NCI-H128 (cell line): ENCODE results near the gene ZNF821.
"Not testable (repeated sequence)": the region's sequence is repeated elsewhere in the genome, so short reads cannot be mapped to it uniquely, and the experiment has no call there.

ENCODE experiments used
- DNase-seq: peaks from one replicate; lab custom pipeline; 2025; ENCODE audit not compliant: unreplicated experiment; lab: John Stamatoyannopoulos, UW

Gene ZNF821

DNA sequence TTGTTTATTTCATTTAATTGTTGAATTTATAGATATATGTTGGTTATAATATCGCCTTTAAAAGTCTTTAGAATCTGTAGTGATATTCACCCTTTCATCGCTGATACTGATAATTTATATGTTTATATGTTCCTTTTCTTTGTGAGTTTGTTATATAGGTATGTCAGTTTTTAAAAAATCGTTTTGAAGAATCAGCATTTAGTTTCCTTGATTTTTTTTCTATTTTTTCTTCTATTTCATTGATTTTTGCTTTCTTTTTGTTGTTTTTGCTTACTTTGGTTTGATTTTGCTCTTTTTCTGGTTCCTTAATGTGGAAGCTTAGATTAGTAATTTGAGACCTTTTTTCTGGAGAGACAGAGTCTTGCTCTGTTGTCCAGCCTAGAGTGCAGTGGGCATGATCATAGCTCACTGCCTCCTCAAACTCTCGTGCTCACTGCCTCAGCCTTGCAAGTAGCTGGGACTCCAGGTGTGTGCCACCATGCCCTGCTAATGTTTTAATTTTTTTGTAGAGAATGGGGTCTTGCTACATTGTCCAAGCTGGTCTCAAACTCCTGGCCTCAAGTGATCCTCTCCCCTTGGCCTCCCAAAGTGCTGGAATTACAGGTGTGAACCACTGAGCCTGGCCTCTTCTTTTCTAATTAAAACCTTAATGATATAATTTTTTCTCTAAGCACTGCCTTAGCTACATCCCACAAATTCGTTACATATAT is 18.8 kb upstream of the ZNF821 start:
- no peak for DNase-seq

DNA sequence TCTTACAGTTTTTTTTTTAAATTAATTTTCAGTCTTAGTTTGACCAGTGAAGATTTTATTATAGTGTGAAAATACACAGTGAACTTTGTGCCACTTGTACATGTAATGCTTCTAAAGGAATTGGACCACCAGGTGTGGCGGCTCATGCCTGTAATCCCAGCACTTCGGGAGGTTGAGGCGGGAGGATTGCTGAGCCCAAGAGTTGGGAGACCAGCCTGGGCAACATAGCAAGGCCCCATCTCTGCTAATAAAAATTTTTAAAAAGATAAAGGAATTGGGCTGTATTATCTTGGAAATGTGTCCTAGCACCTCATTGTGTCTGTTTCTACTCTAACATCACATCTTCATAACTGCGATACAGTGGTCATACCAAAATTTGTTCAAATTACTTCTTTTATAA is 15.2 kb upstream of the ZNF821 start:
- no peak for DNase-seq

DNA sequence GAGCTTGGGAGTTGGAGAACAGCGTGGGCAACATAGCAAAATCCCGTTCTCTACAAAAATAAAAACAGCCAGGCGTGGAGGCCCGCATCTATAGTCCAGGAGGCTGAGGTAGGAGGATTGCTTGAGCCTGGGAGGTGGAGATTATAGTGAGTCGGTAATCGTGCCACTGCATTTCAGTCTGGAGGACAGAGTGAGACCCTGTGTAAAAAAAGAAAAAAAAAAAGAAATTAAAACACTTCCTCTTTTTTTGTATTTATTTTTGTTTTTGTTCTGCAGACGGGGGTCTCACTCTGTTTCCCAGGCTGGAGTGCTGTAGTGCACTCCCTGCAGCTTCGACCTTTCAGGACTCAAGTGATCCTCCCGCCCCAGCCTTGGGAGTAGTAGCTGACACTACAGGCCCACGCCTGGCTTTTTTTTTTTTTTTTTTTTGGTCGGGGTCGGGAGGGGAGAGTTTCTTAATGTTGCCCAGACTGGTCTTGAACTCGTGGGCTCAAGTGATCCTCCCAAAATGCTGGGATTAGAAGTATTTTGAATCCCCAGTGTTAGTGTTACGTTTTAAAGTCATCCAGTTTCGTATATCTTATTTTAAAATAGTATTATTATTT is 12.9 kb upstream of the ZNF821 start:
- DNase-seq, result no peak

DNA sequence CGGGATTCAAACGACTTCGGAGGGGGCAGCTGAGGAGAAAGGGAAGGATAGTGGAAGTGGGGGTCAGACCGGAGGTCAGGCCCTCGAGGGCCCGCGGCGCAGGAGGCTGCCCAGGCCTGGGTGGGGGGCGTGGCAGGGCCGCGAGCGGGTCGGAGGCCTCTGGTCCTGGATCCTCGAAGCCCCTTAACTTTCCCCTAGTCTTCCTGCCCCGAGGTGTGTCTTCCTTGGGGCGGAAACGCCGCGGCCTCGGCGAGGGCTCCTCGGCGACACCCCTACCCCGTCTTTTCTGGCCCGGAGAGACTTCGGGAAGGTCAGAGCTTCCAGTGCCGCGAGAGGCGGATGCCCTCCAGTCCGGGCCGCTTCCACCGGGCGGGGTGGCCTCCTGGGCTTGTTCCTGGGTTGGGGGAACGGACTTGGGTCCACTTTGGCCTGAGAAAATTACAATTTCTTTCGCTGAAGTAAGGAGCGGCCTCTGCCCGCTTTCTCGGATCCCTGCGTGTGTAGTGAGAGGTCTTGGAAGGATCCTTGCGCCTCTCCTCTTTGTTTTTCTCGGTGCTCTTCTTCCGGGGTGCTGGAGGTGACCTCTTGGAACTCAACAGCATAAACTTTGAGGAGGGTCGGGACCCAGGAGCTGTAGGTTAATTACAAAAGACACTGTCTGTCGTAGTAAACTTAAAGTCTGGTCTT is 11.8 kb upstream of the ZNF821 start:
- DNase-seq, result no peak

DNA sequence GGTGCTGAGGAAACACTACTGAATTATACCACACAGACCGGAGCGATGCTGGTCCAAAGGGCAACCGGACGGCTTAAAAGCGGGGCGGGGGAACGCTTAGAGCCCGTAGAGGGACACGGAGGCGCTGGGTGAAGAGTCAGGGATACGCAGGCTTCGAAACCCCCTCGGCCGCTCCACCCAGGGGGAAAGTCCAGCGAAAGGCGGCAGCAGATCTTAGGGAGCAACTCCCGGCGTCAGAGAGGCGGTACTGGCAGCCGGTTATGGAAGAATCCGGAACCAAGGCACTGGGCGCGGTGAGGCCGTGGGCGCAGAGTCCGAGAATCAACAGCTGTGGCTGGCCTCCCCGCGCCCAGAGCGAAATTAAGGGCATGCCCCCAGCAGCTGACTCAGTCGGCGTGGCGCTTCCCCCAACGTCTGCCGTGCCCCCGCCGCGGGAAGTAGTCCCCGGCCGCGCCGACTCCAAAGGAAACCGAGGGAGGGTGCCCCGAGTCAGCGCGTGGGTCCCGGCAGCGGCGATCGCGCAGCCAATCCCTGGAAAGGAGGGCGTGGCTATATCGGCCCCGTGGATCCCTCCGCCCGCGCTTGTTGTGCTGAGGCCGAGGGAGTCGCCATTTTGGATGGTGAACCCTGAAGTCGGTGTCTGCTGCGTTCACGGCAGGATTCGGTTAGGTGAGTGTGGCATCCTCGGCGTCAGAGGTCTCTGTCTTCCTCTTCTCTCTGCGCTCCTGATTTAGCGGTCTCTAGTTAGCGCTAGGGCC is 11.1 kb upstream of the ZNF821 start, which contains the start of gene IST1:
IST1 (plus strand) TSS at position 611 of the 758 bp plus-strand sequence. CDS start 20,110 bp downstream, outside the sequence.
- DNase-seq, result peak; percentile 94

DNA sequence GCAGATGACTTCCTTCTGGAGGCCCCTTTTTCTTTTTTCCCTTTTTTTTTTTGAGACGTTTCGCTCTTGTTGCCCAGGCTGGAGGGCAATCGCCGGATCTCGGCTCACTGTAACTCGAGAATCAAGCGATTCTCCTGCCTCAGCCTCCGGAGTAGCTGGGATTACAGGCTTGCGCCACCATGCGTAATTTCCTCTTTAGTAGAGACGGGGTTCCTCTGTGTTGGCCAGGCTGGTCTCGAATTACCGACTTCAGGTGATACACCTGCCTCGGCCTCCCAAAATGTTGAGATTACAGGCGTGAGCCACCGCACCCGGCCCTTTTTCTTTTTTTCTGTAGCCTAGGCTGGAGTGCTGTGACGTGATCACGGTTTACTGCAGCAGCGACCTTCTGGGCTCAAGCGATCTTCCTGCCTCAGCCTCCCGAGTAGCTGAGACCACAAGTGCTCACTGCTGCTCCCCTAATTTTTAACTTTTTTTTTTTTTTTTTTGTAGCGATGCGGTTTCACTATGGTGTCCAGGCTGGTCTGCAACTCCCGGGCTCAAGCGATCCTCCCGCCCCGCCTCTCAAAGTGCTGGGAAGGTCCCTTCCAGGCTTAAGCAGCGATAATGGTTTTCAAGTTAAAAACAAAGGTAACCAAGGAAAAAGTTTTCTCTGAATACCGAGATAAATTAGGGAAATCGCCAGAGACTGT is 10.4 kb upstream of the ZNF821 start:
- peak; percentile 6 for DNase-seq

DNA sequence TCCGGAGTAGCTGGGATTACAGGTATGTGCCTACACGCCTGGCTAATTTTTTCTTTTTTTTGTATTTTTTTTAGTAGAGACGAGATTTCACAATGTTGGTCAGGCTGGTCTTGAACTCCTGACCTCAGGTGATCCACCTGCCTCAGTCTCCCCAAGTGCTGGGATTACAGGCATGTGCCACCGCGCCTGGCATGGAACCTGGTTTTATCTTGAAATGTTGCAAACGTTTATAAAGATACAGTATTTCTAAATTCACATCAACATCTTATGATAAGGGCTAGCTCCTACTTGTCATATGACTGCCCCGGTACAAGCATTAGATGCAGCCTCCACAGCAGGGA is 9.9 kb upstream of the ZNF821 start:
- no peak for DNase-seq

DNA sequence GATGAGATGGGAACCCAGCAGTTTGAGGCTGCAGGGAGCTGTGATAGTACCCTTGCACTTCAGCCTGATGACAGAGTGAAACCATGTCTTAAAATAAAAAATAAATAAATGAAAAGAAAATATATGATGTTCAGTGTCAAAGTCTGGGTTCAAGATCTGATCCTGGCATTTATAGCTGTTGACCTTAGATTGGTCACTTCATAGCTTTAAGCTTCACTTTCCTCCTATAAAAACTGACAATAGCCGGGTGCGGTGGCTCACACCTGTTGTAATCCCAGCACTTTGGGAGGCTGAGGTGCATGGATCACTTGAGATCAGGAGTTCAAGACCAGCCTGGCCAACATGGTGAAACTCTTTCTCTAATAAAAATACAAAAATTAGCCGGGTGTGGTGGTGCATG is 5.2 kb upstream of the ZNF821 start:
- DNase-seq, result no peak

DNA sequence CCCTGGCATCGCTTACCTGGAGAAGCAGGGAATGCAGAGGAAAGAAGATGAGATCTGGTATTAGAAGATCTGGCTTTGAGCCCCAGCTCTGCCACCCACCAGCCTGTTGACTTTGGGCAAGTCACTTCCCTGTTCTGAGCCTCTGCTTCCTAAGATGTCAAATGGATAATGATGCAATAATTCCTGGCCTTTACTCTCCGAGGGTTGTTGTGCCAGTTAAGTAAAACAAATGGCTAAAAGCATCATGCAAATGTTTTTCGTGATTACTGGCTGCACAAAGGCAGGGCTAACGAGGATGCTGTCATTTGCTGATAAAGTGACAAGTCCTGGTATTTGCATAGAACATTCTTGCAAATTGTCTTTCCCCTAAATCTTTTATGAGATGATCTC is 1.3 kb upstream of the ZNF821 start:
- no peak for DNase-seq

DNA sequence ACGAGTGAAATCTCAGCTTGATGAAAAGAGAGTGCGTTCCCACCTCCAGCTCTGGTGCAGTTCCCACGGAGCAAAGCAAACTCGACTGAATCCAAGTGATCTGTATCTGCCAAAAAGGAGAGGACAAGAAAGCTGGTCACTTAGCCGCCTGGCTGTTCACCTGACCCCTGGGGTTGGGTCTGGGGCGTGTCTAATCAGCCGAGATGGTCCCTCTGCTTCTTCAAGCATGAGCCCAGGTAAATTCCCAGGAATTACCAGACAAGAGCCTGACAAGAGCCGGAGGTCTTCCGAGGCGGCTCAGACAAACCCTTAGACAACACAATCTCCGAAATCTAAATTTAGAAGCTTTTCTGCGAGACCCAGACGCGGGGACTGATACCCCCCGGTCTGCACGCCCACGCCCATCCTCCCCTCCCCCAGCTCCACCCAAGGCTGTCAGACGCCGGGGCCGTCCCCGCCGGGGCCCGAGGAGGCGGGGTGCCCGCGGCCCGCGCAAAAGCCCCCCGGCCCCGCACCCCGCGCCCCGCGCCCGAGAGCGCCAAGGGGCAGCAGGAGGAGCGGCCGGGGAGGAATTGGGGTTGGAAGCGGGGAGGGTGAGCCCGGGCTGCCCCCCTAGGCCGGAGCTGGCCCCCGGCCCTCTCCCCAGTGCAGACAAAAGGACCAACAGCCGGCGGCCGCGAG is 674 bp downstream of the ZNF821 start:
- DNase-seq, result no peak

DNA sequence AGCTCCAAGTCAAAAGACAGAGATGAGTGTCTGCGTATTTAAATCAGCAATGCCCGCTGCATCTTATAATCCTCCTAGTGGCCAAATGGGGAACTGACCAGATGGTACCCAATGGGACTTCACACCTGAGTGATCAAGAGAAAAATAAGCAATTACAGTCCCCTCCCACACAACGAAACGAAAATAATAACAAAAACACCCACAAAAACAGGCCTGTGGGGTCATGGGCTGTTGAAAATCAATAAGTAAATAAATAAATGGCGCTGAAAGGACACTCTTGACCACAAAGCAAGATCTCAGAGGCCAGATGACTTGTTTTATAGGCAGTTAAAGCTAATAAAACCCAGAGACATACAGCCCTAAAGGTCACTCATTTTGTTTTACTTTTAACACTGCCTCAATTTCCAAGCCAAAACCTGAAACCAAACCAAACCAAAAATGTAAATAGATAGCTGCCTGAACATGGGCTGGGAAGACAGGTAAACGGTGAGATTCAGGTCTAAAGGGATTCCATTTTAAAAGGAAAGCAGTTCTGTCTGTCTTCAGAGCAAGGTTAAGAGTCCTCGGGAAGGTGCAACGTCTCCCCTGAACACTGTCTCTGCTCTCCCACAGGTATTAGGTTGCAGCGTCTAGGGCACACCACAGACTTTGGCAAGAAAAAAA is 1.3 kb downstream of the ZNF821 start:
- peak; percentile 43 for DNase-seq

DNA sequence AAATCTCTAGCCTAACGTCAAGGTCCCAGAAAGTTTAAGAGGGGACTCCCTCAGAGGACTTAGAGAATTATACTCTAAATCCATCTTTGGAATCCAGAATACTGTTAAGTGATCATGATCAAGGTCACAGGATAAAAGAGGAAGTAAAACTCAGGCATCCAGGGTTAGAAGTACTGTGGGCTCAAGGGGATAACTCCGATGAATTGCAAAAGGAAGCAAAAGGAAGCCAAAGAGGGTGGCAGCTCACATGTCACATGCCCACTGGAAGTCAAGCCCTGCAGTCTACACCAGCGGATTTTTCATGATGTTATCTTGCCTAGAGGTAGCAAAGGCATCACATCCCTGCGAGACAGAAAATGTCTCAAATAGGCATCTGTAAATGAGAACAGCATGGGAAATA is 3.8 kb downstream of the ZNF821 start:
- DNase-seq, result no peak

DNA sequence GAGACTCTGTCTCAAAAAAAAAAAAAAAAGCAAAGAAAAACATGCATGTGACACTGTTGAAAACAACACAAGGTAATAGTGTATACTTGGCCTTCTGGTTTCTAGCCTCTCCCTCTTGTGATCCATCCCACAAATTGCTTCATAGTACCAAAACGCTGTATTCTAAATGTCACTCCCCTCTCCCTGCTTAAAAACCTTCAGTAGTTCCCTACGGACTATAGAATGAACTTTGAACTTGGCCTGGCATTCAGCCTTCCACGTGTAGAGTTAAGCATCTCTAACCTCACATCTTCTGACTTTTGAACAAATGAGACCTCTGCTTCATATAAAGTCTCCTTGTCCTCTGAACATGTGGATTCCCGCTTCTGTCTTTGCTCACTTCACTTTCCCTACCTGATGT is 5.1 kb downstream of the ZNF821 start:
- DNase-seq, result no peak

DNA sequence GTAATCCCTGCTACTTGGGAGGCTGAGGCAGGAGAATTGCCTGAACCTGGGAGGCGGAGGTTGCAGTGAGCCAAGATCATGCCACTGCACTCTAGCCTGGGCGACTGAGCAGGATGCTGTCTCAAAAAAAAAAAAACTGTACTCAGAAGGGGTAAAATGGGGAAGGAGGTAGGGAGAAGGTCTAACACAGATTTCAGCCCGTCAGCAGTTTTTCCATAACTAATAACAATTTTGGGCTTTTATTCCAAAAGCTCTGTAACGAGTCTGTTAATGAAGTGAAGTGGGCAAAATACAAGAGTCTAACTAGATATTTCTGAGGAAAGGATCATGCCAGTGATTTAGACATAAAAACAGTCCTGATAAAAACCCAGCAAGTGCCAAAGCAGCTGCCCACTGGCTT is 10.8 kb downstream of the ZNF821 start:
- no peak for DNase-seq

DNA sequence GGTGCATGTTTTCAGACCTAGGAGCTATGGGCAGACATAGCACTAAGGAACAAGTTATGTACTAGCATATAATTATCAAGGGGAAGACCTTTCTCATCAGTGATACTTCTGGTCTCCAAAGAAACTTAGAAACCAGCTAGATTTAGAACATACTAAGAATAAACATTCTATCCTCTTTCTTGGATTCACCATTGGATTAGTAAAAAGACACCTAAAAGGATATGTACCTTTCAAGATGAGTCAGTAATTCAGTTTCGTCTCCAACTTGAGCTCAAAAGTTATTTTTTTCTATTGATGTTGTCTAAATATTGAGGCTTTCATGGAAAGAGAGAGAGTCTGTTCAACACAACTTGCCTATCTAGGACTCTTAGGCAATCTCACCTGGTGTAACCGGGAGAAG is 13.2 kb downstream of the ZNF821 start:
- DNase-seq, result no peak

DNA sequence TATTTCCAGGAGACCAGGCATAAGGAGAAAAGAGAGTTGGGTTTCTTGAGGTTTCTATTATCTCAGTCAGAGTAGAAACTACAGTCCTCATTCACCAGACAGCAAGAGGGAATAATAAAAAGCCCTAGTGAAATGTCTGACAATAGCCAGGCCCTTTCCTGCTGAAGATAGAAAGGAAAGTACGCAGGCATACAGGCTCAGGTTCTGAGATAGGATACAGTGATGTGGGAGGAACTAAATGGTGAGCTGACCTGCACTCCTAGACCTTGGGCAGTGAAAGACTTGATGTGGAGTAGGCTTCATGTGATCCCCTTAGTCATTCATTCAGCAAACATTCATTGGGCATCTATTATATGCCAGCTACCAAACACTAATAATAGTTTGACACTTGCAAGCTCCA is 14.9 kb downstream of the ZNF821 start:
- no peak for DNase-seq

DNA sequence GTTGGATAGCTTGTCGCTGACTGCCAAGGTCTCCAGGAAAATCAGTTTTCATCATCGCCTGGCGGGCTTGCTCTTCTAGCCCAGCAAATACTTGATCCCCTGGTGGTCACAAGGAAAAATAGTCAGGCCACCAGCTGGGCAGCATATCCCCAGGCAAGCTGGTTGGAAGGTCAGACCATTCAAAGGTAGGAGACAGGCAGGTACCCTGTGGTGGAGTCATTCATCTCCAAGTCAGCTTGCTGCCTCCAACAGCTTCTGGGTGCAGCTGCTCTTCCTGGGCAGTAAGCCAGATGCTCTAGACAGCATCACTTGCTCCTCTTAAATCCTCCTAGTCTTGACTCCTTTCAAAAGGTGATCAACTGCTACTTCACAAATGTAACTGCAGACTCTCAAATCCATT is 16.0 kb downstream of the ZNF821 start:
- DNase-seq, result no peak

DNA sequence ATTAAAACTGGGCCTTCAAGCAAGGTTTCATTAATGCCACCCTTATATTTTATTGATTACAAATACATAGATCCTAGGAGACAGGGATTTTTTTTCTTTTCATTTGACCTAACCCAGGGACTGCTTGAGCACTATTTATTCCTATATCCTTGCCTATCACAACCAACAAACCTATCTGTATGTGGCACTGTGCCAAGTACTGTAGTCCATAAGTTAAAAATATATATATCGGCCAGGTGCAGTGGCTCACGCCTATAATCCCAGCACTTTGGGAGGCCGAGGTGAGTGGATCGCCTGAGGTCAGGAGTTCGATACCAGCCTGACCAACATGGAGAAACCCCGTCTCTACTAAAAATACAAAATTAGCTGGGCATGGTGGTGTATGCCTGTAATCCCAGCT is 16.8 kb downstream of the ZNF821 start:
- not testable (repeated sequence) for DNase-seq

DNA sequence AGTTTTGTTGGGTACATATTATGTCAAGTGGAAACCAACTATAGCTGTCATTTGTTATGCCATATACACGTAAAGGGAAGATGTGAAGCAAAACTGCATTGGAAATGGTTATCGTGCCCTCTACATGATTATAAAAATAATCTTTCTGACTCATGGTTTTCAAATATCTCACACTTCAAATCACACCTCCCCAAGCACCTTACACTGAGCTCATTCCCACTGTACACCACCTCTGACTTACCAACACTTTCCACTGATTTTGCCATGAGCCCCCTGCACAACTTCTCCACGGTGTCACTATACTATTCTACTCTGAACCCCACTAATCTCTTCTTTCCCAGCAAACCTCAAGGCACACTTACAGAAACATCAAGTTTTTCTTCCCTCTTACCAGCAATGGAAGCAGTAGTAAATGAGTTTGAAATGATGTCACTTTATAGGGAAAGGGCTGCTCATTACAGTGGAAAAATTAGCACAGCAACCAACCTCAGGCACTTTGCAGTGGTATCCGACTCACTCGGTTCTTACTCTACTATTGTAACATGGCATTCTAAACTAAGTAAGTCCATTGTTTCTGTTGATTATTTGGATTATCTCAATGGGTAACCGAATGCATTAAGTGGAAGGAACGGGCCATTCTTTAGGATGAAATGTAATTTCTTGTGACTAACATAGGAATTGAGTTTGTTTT is 18.7 kb downstream of the ZNF821 start:
- no peak for DNase-seq
